Body of pancreas (tissue), 4 donors: ENCODE measurements around the gene TNS4. TPM values are rescaled to one million over a fixed set of nuclear protein-coding genes. Genes with fewer than 3 reads are reported as not detected.

Experiments
- ATAC-seq: fragments of 150-250 bp; one replicate; pipeline ENCODE4 v1.9.1; 2016
- DNase-seq, 4 donors: peaks; one replicate each; pipeline ENCODE4 v3.0.0-alpha.2; 2019
- H3K27ac ChIP-seq, 4 donors: fragments of 200-600 bp; sonication (generic); 1 replicate in 3 of 4; 2 replicates in 1 of 4; pipeline versions ENCODE4 v1.5.1 to v1.6.1; 2016 to 2019; ENCODE audit warnings: mild to moderate bottlenecking in 1 of 4, mixed read lengths in 1 of 4, moderate library complexity in 1 of 4
- H3K27me3 ChIP-seq, 2 donors: fragments of 200-600 bp; sonication (generic); one replicate each; pipeline ENCODE4 v1.6.0; 2016; ENCODE audit warnings: mild to moderate bottlenecking in 1 of 2
- H3K36me3 ChIP-seq, 2 donors: fragments of 200-600 bp; sonication (generic); replicated peaks in 1 of 2; 2 replicates each; pipeline ENCODE4 v1.5.1; 2016; ENCODE audit warnings: low read depth in 2 of 2; ENCODE audit not compliant: insufficient read depth in 1 of 2
- H3K4me1 ChIP-seq: fragments of 200-600 bp; sonication (generic); one replicate; pipeline ENCODE4 v1.6.0; 2016
- H3K4me3 ChIP-seq, 2 donors: fragments of 200-600 bp; sonication (generic); 1 replicate in 1 of 2; 2 replicates in 1 of 2; pipeline ENCODE4 v1.5.1; 2016 to 2019
- H3K9me3 ChIP-seq, 3 donors: fragments of 200-600 bp; sonication (generic); 1 replicate in 2 of 3; 2 replicates in 1 of 3; pipeline ENCODE4 v1.5.1; 2016
- CTCF ChIP-seq, 7 experiments: fragments of 450-650 bp in 4 of 7; fragments of 200-600 bp in 3 of 7; sonication (generic) in 3 of 7; IDR thresholded peaks; one replicate each; pipeline ENCODE4 v1.5.1; 2016 to 2019; ENCODE audit warnings: antibody characterized with exemption in 7 of 7
- POLR2A ChIP-seq, 3 donors: fragments of 450-650 bp; IDR thresholded peaks; one replicate each; pipeline ENCODE4 v1.6.1; 2016; ENCODE audit warnings: antibody characterized with exemption in 3 of 3, mild to moderate bottlenecking in 2 of 3
- WGBS, 2 donors: methylation state at CpG; one replicate each; pipeline ENCODE4 v1.1.5; 2017; 5-methylcytosine and 5-hydroxymethylcytosine counted together
- intact Hi-C: fragments of 100-400 bp; cut with DNase I; formaldehyde crosslinking; loops from one replicate; pipeline ENCODE4 v1.15.1; 2023
- total RNA-seq, 2 donors: library from RNA; depleted of rRNA; stranded (reverse); fragments of >200 nt; gene quantifications; one replicate each; pipeline ENCODE4 v1.1.0, GENCODE V29; 2016

Gene TNS4
- total RNA-seq, 2 donors from 2014 or later: not detected

GRCh38 chr17:40477796-40478195 is 23.6 kb downstream of the TNS4 start:
- no peaks in the 10 kb centered on the region for H3K9me3 ChIP-seq
- H3K4me3 ChIP-seq: no peak overlapping the region
- H3K27ac ChIP-seq: no peak overlapping the region
- 50 to 88% methylated on average over 1 of the region's 1 CpG for WGBS, 2 donors
- no peaks in the 10 kb centered on the region for H3K4me1 ChIP-seq
- H3K36me3 ChIP-seq: no peaks in the 10 kb centered on the region
- ATAC-seq (no peak), DNase-seq (no peak)
- intact Hi-C loops: no loop called here
- no peaks in the 10 kb centered on the region for H3K27me3 ChIP-seq
- no peak for TF ChIP-seq POLR2A (IDR thresholded peaks at IDR 0.05)
- TF ChIP-seq CTCF (IDR thresholded peaks at IDR 0.05): no peak

GRCh38 chr17:40475234-40475908 is 26.1 kb downstream of the TNS4 start:
- Histone ChIP-seq H3K4me3 (no peak overlapping the region), H3K27ac (no peak overlapping the region), H3K27me3 (no peaks in the 10 kb centered on the region), H3K9me3 (no peaks in the 10 kb centered on the region), H3K36me3 (no peaks in the 10 kb centered on the region), H3K4me1 (no peaks in the 10 kb centered on the region)
- DNase-seq (no peak), ATAC-seq (no peak)
- 79 to 81% methylated on average over 16 to 18 of the region's 18 CpGs for WGBS, 2 donors
- TF ChIP-seq POLR2A (IDR thresholded peaks at IDR 0.05): no peak
- no peak for TF ChIP-seq CTCF (IDR thresholded peaks at IDR 0.05)
- intact Hi-C loops: no loop called here

- Histone ChIP-seq H3K9me3 (no peaks in the 10 kb centered on the region), H3K36me3 (no peaks in the 10 kb centered on the region), H3K27ac (no peak overlapping the region), H3K27me3 (no peaks in the 10 kb centered on the region), H3K4me1 (no peaks in the 10 kb centered on the region), H3K4me3 (no peak overlapping the region)
- intact Hi-C loops: no loop called here
- no peak for DNase-seq
- TF ChIP-seq CTCF (IDR thresholded peaks at IDR 0.05) (no peak), POLR2A (IDR thresholded peaks at IDR 0.05) (no peak)
- 84% methylated on average over 8 to 9 of the region's 9 CpGs for WGBS, 2 donors
- ATAC-seq: no peak
These were observed 26.9 kb downstream of the TNS4 start for GRCh38 chr17:40474419-40475002.

GRCh38 chr17:40473573-40474365 is 27.7 kb downstream of the TNS4 start:
- TF ChIP-seq CTCF (IDR thresholded peaks at IDR 0.05) (no peak), POLR2A (IDR thresholded peaks at IDR 0.05) (no peak)
- H3K4me1 ChIP-seq: no peaks in the 10 kb centered on the region
- no peak overlapping the region for H3K4me3 ChIP-seq

More at GRCh38 chr17:40473573-40474365, 27.7 kb downstream of the TNS4 start:
- Histone ChIP-seq H3K36me3 (no peaks in the 10 kb centered on the region), H3K27ac (no peak overlapping the region), H3K27me3 (no peaks in the 10 kb centered on the region), H3K9me3 (no peaks in the 10 kb centered on the region)
- intact Hi-C loops: no loop called here
- DNase-seq (no peak), ATAC-seq (no peak)
- WGBS, 2 donors: 68 to 72% methylated on average over 11 to 16 of the region's 16 CpGs
